ENCODE data around the gene KCNJ1. TPM values are rescaled to one million over a fixed set of nuclear protein-coding genes. Genes with fewer than 3 reads are reported as not detected.

Gene KCNJ1
- polyA plus RNA-seq = not detected
- long read RNA-seq, donor 1 = 0 reads
- long read RNA-seq, donor 2 = 0 reads
- long read RNA-seq, donor 3 = 0 reads
- long read RNA-seq, donor 4 = 0 reads
- long read RNA-seq, donor 5 = 0 reads
- long read RNA-seq, donor 6 = 0 reads
- long read RNA-seq, donor 7 = 0 reads
- long read RNA-seq, donor 8 = 0 reads
- long read RNA-seq, donor 9 = 0 reads
- long read RNA-seq, donor 10 = 0 reads
- long read RNA-seq, donor 11 = 0 reads

- Histone ChIP-seq H3K9me3 (ENCODE audit: control insufficient read depth, low read depth, low read length) (no peaks in the 10 kb centered on the region), H3K27me3 (ENCODE audit: control insufficient read depth, insufficient read depth, low read length) (peaks cover 8% of the 10 kb centered on the region), H3K27ac (ENCODE audit: low read length) (no peak within 1 kb of the TSS), H3K4me3 (ENCODE audit: low read length) (no peak within 1 kb of the TSS), H3K36me3 (ENCODE audit: control insufficient read depth, insufficient read depth, low read length) (no peaks in the 10 kb centered on the region), H3K4me1 (ENCODE audit: control insufficient read depth, insufficient read depth, low read length) (no peaks in the 10 kb centered on the region)
- WGBS (ENCODE audit: insufficient coverage, low lambda C conversion rate) = no CpG with 5 or more reads among the region's 8 CpGs
- no peak for DNase-seq
These were observed at the start of gene KCNJ1 for GRCh38 chr11:128867277-128867676. TSS of gene KCNJ1 (minus strand) at chr11:128867296. CDS start at chr11:128840243, 27,053 bp downstream.

GRCh38 chr11:128916681-128917080 lies 49.6 kb upstream of the KCNJ1 start:
- Histone ChIP-seq H3K9me3 (ENCODE audit: control insufficient read depth, low read depth, low read length) (no peaks in the 10 kb centered on the region), H3K4me3 (ENCODE audit: low read length) (no peak overlapping the region), H3K27me3 (ENCODE audit: control insufficient read depth, insufficient read depth, low read length) (peaks cover 8% of the 10 kb centered on the region), H3K27ac (ENCODE audit: low read length) (no peak overlapping the region), H3K4me1 (ENCODE audit: control insufficient read depth, insufficient read depth, low read length) (no peaks in the 10 kb centered on the region), H3K36me3 (ENCODE audit: control insufficient read depth, insufficient read depth, low read length) (no peaks in the 10 kb centered on the region)
- no peak for DNase-seq
- no CpG with 5 or more reads among the region's 2 CpGs for WGBS (ENCODE audit: insufficient coverage, low lambda C conversion rate)

- Histone ChIP-seq H3K27me3 (ENCODE audit: control insufficient read depth, insufficient read depth, low read length) (peaks cover 10% of the 10 kb centered on the region), H3K9me3 (ENCODE audit: control insufficient read depth, low read depth, low read length) (no peaks in the 10 kb centered on the region), H3K4me3 (ENCODE audit: low read length) (no peak overlapping the region), H3K27ac (ENCODE audit: low read length) (no peak overlapping the region), H3K36me3 (ENCODE audit: control insufficient read depth, insufficient read depth, low read length) (no peaks in the 10 kb centered on the region), H3K4me1 (ENCODE audit: control insufficient read depth, insufficient read depth, low read length) (no peaks in the 10 kb centered on the region)
- WGBS (ENCODE audit: insufficient coverage, low lambda C conversion rate) = no CpG with 5 or more reads among the region's 3 CpGs
- DNase-seq = no peak
These were observed 49.0 kb upstream of the KCNJ1 start for GRCh38 chr11:128916037-128916572.

- 100% methylated on average over 1 of the region's 6 CpGs for WGBS (ENCODE audit: insufficient coverage, low lambda C conversion rate)
- Histone ChIP-seq H3K36me3 (ENCODE audit: control insufficient read depth, insufficient read depth, low read length) (no peaks in the 10 kb centered on the region), H3K27ac (ENCODE audit: low read length) (no peak overlapping the region), H3K27me3 (ENCODE audit: control insufficient read depth, insufficient read depth, low read length) (peaks cover 10% of the 10 kb centered on the region), H3K4me1 (ENCODE audit: control insufficient read depth, insufficient read depth, low read length) (no peaks in the 10 kb centered on the region), H3K9me3 (ENCODE audit: control insufficient read depth, low read depth, low read length) (no peaks in the 10 kb centered on the region), H3K4me3 (ENCODE audit: low read length) (no peak overlapping the region)
- no peak for DNase-seq
These were observed 48.0 kb upstream of the KCNJ1 start for GRCh38 chr11:128915149-128915521.

GRCh38 chr11:128914216-128915148 lies 47.4 kb upstream of the KCNJ1 start:
- Histone ChIP-seq H3K4me1 (ENCODE audit: control insufficient read depth, insufficient read depth, low read length) (no peaks in the 10 kb centered on the region), H3K27me3 (ENCODE audit: control insufficient read depth, insufficient read depth, low read length) (peaks cover 11% of the 10 kb centered on the region), H3K9me3 (ENCODE audit: control insufficient read depth, low read depth, low read length) (no peaks in the 10 kb centered on the region), H3K4me3 (ENCODE audit: low read length) (no peak overlapping the region), H3K27ac (ENCODE audit: low read length) (no peak overlapping the region), H3K36me3 (ENCODE audit: control insufficient read depth, insufficient read depth, low read length) (no peaks in the 10 kb centered on the region)
- no CpG with 5 or more reads among the region's 18 CpGs for WGBS (ENCODE audit: insufficient coverage, low lambda C conversion rate)
- no peak for DNase-seq

DNA sequence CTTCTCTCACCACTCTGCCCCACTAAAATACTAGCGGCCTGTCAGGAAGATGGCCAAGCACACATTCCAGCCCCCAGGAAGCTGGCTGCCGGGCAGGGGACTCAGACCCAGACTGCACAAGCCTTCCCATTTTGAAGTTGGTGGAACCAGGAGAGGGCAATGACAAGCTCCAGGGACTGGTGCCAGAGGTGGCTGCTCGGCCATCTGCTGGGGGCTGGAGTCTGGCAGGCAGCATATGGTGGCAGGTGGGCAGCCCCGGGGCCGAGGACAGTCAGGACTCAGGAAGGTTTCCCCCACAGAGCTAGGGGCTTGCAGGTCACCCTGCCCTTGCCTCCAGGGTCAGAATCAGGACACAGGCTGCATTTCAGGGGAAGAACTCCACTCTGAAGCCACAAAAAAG lies 46.7 kb upstream of the KCNJ1 start:
- Histone ChIP-seq H3K4me3 (ENCODE audit: low read length) (no peak overlapping the region), H3K27ac (ENCODE audit: low read length) (no peak overlapping the region), H3K9me3 (ENCODE audit: control insufficient read depth, low read depth, low read length) (no peaks in the 10 kb centered on the region), H3K27me3 (ENCODE audit: control insufficient read depth, insufficient read depth, low read length) (peaks cover 17% of the 10 kb centered on the region), H3K4me1 (ENCODE audit: control insufficient read depth, insufficient read depth, low read length) (no peaks in the 10 kb centered on the region), H3K36me3 (ENCODE audit: control insufficient read depth, insufficient read depth, low read length) (no peaks in the 10 kb centered on the region)
- WGBS (ENCODE audit: insufficient coverage, low lambda C conversion rate) = no CpG with 5 or more reads among the region's 5 CpGs
- DNase-seq = no peak

- WGBS (ENCODE audit: insufficient coverage, low lambda C conversion rate) = no CpG with 5 or more reads among the region's 18 CpGs
- Histone ChIP-seq H3K36me3 (ENCODE audit: control insufficient read depth, insufficient read depth, low read length) (no peaks in the 10 kb centered on the region), H3K27ac (ENCODE audit: low read length) (no peak overlapping the region), H3K9me3 (ENCODE audit: control insufficient read depth, low read depth, low read length) (no peaks in the 10 kb centered on the region), H3K27me3 (ENCODE audit: control insufficient read depth, insufficient read depth, low read length) (peaks cover 33% of the 10 kb centered on the region), H3K4me1 (ENCODE audit: control insufficient read depth, insufficient read depth, low read length) (no peaks in the 10 kb centered on the region), H3K4me3 (ENCODE audit: low read length) (no peak overlapping the region)
- no peak for DNase-seq
These were observed 44.6 kb upstream of the KCNJ1 start for GRCh38 chr11:128911701-128912100.

- 100% methylated on average over 2 of the region's 17 CpGs for WGBS (ENCODE audit: insufficient coverage, low lambda C conversion rate)
- Histone ChIP-seq H3K27ac (ENCODE audit: low read length) (no peak overlapping the region), H3K27me3 (ENCODE audit: control insufficient read depth, insufficient read depth, low read length) (peaks cover 37% of the 10 kb centered on the region), H3K9me3 (ENCODE audit: control insufficient read depth, low read depth, low read length) (no peaks in the 10 kb centered on the region), H3K4me1 (ENCODE audit: control insufficient read depth, insufficient read depth, low read length) (no peaks in the 10 kb centered on the region), H3K4me3 (ENCODE audit: low read length) (no peak overlapping the region), H3K36me3 (ENCODE audit: control insufficient read depth, insufficient read depth, low read length) (no peaks in the 10 kb centered on the region)
- no peak for DNase-seq
These were observed 44.1 kb upstream of the KCNJ1 start for GRCh38 chr11:128911239-128911638.

GRCh38 chr11:128910576-128910975 lies 43.5 kb upstream of the KCNJ1 start:
- H3K27me3 ChIP-seq (ENCODE audit: control insufficient read depth, insufficient read depth, low read length) = peaks cover 43% of the 10 kb centered on the region
- 67% methylated on average over 1 of the region's 3 CpGs for WGBS (ENCODE audit: insufficient coverage, low lambda C conversion rate)

GRCh38 chr11:128909438-128910125 lies 42.5 kb upstream of the KCNJ1 start:
- DNase-seq = no peak
- WGBS (ENCODE audit: insufficient coverage, low lambda C conversion rate) = no CpG with 5 or more reads among the region's 8 CpGs
- no peaks in the 10 kb centered on the region for H3K9me3 ChIP-seq (ENCODE audit: control insufficient read depth, low read depth, low read length)
- H3K4me1 ChIP-seq (ENCODE audit: control insufficient read depth, insufficient read depth, low read length) = no peaks in the 10 kb centered on the region
- H3K27me3 ChIP-seq (ENCODE audit: control insufficient read depth, insufficient read depth, low read length) = peaks cover 53% of the 10 kb centered on the region
- H3K4me3 ChIP-seq (ENCODE audit: low read length) = no peak overlapping the region
- no peaks in the 10 kb centered on the region for H3K36me3 ChIP-seq (ENCODE audit: control insufficient read depth, insufficient read depth, low read length)
- no peak overlapping the region for H3K27ac ChIP-seq (ENCODE audit: low read length)

More at GRCh38 chr11:128910576-128910975, 43.5 kb upstream of the KCNJ1 start:
- DNase-seq = no peak
- no peaks in the 10 kb centered on the region for H3K4me1 ChIP-seq (ENCODE audit: control insufficient read depth, insufficient read depth, low read length)
- no peak overlapping the region for H3K4me3 ChIP-seq (ENCODE audit: low read length)
- H3K36me3 ChIP-seq (ENCODE audit: control insufficient read depth, insufficient read depth, low read length) = no peaks in the 10 kb centered on the region
- no peak overlapping the region for H3K27ac ChIP-seq (ENCODE audit: low read length)
- no peaks in the 10 kb centered on the region for H3K9me3 ChIP-seq (ENCODE audit: control insufficient read depth, low read depth, low read length)
